HG03103 (cell line): ENCODE data around the gene GPR132.
"Not testable (repeated sequence)": the region's sequence is repeated elsewhere in the genome, so short reads cannot be mapped to it uniquely, and the experiment has no call there.

Experiments
- ATAC-seq: cut with Tn5 transposase; IDR thresholded peaks from one replicate; pipeline ENCODE4 v1.9.1; 2021; ENCODE audit warnings: low read depth; ENCODE audit not compliant: unreplicated experiment

The GPR132 gene, protein sequence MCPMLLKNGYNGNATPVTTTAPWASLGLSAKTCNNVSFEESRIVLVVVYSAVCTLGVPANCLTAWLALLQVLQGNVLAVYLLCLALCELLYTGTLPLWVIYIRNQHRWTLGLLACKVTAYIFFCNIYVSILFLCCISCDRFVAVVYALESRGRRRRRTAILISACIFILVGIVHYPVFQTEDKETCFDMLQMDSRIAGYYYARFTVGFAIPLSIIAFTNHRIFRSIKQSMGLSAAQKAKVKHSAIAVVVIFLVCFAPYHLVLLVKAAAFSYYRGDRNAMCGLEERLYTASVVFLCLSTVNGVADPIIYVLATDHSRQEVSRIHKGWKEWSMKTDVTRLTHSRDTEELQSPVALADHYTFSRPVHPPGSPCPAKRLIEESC

DNA sequence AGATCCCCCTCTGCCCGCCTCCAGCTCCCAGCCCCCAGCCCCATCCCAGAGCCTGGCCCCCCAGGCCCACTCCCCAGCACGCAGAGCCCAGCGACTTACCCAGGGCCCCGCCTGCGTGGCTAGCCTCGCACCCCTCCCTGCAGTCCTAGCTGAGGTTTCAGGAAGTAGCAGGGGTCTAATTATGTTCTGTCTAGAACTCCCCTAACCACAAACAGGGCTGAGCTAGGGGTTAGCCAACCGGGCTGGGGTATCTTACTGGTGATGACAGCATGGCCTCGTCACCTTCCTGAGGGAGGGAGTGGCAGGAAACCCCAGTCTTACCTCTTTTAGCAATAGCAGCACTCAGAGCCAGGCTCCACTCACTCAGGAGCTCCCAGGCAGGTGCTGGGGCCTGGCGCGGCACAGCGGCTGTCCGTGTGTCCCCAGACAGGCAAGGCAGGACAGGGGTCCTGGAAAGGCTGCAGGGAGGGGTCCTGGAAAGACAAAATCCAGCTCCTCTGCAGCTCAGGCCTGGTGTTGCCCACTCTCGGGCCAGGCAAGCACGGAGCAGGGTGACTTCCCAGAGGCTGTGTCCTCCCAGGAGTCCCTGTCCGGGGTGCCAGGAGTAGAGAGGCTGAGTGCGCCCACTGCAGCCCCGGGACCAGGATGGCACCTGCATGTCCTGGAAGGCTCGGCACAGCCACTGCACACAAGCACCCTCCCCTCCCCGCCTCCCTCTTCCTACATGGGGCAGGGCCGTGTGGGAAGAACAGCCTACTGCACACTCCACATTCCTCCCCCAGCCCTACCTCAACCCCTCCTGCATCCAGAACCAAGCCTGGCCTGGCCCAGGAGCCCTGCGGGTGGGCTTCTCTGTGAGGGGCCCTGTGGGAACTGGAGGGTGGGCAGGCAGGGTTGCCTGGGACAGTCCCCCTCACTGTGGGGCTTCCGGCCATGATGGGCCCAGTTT, at the start of gene GPR132:
GPR132 (minus strand) TSS at position 151 of the 949 bp plus-strand sequence. CDS start 10,010 bp downstream, outside the sequence.
- ATAC-seq: peak; percentile 42

DNA sequence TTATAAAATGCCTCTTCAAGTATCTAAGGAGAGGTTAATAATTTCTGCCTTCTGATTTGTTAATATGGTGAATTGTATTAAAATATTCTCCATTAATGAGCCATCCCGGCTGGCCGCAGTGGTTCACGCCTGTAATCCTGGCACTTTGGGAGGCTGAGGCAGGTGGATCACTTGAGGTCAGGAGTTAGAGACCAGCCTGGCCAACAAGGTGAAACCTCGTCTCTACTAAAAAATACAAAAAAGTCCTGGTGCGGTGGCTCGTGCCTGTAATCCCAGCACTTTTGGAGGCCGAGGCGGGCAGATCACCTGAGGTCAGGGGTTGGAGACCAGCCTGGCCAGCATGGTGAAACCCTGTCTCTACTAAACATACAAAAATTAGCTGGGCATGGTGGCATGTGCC, 44.0 kb upstream of the GPR132 start:
- not testable (repeated sequence) for ATAC-seq

DNA sequence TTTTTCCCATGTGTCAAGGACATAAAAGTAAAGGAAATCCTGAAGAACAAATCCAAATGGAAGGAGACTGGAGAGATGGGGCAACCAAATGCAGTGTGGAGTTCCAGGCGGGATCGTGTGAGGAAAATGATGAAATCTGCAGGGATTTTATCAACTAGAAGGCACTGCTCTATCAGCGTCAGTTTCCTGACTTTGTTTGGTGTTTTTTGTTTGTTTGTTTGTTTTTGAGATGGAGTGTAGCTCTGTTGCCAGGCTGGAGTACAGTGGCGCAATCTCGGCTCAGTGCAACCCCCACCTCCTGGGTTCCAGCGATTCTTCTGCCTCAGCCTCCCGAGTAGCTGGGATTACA, 43.3 kb upstream of the GPR132 start:
- ATAC-seq: no peak

DNA sequence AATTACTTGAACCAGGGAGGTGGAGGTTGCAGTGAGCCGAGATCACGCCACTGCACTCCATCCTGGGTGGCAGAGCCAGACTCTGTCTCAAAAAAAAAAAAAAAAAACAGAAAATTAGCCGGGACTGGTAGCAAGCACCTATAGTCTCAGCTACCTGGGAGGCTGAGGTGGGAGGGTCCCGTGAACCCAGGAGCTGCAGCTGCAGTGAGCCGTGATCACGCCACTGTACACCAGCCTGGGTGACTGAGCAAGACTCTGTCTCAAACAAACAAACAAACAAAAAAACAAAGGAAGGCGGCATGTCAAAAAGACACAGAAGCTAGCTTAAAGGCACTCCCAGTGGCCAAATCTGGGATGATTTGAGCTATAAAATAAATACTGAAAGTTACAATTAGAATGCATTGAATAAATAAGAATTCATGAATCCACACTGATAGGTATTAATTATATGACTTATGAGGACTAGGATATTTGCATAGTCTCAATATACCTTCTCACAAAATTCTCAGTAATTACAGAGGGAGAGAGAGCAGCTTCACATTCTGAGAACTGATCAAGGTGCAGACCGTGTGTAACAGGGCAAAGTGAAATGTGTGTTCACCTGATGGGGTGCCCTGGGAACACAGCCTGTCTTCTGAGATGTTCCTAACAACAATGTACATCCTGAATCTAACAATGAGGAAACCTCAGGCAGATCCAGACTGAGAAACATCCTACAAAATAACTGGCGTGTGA, 42.7 kb upstream of the GPR132 start:
- no peak for ATAC-seq

DNA sequence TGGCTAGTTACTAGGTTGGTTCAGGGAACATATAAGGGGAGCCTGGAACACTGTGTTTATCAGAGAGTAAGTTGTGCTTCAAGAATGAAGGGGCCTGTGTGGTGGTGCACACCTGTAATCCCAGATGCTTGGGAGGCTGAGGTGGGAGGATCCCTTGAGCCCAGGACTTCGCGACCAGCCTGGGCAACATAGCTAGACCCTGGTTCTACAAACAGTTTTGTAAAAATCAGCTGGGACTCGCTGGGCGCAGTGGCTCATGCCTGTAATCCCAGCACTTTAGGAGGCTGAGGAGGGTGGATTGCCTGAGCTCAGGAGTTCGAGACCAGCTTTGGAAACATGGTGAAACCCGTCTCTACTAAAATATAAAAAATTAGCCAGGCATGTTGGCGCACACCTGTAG, 42.1 kb upstream of the GPR132 start:
- no peak for ATAC-seq

DNA sequence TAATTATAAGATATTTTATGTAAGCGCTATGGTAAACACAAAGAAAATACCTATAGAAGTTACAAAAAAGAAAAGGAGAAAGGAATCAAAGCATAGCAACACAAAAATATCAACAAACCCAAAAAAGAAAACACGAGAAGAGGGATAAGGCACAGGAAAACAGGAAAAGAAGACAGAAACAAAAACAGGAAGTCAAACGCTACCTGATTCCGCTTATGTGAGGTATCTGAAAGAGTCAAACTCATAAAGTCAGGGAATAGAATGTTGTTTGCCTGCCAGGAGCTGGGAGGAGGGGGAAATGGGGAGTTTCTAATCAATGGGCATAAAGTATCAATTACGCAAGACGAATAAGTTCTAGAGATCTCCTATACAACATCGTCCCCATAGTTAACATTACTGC, 39.9 kb upstream of the GPR132 start:
- ATAC-seq: no peak

DNA sequence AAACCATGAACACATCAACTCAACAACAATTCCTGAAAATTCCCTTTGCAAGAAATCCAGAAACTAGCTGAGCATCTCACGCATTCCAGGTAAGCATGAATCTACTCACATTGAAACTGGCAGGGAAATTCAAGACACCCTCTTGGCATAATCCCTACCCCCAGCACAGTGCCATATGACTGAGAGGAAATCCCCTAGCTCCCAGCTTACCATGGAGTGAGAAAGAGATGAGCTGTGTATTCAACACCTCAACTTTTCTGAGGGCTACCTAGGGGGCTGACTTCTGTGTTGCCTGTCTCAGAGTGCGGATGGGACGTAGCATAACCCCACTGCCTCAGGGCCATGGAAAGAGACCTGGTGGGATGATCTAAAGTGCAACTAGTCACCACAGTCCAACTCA, 37.7 kb upstream of the GPR132 start:
- no peak for ATAC-seq

DNA sequence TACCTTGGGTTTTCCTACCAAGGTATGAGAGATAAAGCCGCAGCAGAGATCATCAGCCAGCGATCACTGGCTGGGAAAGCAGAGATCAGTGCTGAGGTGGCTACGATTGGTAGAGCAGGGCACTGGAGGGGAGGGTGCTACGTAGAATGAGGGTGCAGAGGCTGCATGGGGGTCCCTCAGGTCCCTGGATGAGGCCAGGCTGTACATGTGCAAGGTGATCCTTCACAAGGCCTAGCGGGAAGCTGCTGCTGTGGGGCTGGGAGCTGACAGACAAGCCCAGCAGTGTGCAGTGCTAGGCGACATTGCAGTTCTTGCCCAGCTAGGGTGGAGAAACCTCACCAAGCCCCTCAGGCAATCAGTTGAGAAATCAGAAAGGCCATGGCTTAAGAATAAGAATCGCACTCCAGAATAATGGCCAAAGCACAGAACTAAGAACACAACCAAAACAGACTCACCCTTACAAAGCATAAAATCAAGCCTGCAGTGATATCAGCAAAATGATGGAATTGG, 37.2 kb upstream of the GPR132 start:
- no peak for ATAC-seq

DNA sequence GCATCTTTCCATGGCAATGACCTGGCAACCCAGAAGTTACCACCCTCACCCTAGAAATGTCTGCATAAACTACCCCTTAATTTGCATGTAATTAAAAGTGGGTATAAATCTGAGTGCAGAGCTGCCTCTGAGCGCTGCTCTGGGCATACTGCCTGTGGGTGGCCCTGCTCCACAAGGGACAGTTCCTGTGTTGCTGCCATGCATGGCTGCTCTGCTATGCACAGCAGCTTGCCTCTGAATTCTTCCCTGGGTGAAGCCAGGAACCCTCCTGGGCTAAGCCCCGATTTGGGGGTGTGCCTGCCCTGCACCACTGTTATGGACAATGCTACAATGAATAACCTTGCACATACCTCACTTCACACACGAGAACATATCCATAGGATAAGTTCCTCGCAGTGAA, 35.7 kb upstream of the GPR132 start:
- no peak for ATAC-seq

DNA sequence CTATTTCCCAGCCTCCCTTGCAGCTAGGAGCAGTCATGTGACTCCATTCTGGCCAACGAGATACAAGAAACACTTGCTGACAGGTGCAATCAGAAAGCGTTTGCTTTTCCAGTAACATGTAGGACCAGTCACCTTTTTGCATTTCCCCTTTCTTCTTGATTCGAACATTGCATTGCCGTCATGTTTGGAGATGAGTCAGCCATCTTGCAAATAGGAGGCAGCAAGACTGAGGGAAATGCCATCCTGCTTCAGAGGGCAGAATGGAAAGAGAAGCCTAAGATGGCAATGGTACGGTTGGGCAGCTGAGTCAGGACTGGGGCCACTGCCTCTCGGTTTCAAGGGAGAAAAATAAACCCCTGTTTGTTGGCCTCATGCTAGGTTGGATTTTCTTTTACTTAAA, 34.5 kb upstream of the GPR132 start:
- no peak for ATAC-seq

DNA sequence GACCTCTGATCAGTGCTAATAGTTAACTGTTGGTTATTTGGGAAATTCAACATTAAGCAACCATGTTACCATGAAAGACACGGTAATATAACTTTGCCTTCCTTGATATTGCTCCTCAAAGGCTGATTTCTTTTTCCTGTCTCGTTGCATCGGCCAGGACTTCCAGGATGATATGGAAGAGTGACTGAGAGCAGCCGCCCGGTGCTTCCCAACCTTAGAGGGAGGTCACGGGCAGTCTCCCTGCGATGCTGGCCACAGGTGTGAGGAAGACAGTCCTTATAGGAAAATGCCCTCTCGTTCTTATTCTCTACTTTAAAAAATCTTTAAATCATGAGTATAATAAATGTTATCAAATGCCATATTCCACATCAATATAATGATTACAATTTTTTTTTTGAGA, 33.1 kb upstream of the GPR132 start:
- no peak for ATAC-seq

DNA sequence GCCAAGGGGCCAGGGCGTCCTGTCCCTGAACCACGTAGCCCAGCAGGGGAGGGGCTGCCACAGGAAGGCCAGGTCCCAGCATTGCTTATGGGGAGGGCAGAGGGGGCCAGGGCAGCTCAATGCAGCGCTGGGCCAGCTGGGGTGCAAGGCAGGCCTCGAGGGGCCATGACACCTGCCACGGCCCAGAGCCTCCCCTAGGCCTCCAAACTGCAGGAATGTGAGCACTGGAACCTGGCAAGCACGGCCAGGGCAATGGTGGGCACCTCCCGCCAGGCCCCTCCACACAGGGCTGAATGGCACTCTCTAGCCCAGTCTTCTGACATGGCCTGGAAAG, 32.5 kb upstream of the GPR132 start:
- no peak for ATAC-seq

DNA sequence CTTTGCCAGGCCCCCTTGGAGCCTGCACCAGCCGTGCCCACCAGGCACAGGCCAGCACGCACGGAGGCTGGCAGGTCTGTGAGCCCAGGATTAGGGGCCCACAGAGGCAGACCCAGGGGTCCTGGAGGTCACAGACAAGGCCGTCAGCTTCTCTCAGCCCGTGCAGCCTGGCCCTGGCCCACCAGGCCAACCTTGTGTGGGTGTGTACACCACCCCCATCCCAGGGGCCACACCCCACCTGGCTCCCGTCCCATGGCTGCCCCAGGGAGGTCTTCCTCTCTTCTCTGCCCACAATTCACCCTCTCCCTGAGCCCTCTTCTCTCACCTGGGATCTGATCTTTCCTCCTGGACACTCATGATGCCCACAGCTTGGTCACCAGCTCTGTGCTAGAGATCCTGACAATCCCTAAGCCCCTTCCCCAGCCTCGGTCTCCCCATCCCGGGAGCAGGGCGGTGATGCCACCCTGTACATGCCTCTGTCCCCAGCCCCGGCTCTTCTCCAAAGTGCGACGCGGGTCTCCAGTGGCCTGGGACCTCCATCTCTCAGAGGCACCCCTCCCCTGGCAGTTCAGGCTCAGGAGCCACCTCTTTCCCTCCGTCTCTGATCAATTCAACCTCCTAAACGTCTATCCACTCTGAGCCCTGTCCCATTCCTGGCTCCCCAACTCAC, 31.1 kb upstream of the GPR132 start:
- no peak for ATAC-seq

DNA sequence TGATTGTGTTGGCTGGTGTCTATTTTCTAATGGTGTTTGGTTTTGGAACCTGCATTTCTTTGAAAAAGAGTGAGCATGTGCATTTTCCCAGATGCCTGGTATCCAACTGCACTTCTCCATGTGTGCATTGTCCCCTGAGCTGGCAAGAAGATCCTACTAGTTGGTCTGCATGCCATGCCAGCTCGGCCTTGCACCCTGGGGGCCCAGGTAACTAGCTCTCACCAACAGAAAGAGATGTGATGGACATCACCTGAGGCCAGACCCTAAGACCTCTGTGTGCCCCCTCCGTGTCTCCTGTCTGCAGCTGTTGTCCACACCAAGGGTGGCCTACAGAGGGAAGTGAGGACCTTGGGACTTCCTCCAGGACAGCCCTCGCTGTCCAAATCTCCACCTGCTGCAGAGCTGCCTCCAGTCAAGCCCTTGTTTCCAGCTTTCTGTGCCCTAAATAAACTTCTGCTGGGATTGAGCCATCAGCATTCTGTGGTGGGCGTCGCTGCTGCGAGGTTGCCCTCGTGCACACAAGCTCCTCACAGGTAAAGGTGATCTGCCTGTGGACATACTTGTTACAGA, 30.1 kb upstream of the GPR132 start:
- ATAC-seq: no peak

DNA sequence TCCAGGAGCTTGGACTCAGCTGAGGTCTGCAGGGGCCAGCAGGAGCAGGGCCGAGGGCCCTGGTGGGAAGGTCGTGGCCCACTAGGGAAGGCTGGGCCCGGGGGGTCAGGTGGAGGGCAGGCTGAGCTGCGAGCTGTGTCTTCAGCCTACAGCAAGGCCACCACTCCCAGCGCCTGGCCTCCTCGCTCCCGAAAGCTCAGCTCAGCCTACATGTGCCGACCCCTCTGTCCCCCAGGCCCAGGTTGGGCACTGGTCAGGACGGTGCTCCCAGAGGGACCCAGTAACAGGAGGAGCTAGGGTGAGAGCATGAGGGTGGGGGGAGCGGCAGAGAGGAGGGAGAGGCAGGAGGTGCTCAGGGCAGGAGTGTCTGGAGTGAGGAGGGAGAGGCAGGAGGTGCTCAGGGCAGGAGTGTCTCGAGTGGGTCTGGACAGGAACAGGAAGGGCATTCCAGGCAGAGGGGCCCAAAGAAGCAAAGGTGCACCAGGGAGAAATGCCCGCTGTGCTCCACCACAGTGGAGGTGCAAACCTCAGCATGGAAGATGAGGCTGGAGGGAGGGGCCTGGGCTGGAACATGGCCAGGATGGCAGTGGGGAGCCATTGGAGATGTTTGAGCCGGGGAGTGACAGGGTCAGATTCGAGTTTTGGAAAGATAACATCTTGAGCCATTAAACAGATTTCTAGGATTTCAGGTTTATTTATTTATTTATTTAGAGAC, 29.1 kb upstream of the GPR132 start:
- ATAC-seq: no peak

DNA sequence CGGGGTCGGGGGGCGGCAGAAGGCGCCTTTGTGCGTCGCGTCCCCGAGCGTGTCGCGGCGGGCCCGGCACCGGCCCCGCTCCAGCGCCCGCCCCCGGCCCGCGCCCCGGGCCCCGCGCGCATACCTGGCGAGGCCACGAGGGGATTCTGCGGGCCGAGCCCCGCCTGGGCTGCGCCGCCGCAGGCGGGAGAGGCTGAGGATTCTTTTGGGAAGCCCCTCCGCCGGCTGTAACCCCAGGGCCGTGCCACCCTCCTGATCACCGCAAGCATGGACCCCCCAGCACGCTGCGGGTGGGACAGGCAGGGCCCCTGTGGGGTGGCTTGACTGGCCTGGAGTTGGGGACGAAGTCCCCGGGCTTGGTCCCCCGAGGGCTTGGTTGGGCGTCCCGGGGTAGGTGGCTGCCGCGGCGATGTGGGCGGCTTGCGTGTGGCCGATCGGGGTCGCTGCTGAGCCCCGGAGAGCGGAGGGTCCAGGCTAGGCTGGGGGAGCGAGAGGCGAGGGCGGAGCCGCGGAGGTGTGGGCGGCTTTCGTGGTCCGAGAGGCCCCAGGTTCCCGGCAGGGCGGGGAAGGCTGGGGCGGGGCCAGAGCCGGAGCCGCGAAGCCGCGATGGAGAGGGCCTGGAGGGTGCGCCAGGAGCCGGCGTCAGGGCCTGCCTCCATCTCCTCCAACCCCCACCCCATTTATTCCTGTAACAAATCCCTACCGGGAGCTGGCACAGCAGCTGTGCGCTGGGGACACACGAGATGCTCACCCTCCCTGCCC, 28.4 kb upstream of the GPR132 start:
- ATAC-seq: peak; percentile 54

DNA sequence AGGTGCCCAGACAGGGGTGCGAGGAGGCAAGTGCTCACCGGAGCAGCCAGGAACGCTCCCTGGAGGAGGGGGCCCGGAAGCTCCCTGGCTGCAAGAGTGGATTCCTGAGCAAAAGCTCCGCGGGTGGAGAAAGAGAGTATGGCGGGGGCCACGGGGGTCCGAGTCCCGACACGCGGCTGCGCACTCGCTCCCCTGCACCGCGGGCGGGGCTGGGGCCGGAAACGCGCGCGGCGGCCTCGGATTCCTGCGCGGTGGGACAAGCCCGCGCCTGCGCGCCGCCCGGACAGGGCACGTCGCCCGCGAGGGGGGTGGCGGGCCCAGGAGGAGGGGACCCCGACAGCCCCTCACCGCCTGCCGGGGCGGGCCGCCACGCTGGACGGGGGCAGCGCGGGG, 27.8 kb upstream of the GPR132 start:
- ATAC-seq: peak; percentile 25

DNA sequence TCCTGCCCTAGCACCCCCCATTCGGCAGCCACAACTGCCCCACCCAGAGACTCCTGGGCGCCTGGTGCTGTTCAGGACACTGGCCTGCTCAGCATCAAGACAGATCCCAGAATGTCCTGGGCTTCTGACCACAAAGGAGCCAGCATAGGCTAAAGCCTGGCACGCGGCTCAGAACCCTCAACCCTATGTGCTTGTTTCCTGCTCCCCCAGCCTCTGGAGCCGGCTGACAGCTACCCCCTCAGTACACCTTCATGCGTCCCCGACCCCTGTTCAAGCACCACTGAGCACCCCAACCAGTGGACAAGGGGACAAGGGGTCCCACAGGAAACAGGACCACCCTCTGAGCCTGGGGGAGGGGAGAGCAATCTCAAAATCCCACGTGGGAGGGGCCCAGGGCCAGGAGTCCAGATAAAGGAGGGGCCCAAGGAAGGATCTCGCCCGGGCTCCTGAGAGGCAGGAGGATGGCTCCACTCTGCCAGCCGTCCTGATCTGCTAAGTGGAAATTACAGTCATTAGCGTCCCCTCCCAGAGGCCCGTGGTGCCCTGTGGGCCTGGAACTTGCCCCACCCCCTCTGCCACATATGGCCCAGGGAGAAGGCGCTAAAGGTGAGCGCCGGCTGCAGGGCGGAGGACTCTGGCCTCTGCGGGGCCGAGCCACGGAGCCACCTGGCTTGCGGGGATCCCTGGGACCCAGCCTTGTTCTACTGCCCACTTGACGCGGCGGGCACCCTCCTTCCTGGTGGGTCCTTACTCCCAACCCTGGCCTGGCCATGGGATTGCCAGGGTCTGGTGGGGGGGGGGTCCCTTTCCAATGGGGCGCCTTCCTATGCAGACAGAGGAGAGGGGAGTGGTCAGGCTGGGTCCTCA, 27.2 kb upstream of the GPR132 start:
- no peak for ATAC-seq
